ENCODE data around the gene ROPN1B. TPM values are rescaled to one million over a fixed set of nuclear protein-coding genes. Genes with fewer than 3 reads are reported as not detected.

ROPN1B gene
- polyA plus RNA-seq, 3 donors = not detected

DNA sequence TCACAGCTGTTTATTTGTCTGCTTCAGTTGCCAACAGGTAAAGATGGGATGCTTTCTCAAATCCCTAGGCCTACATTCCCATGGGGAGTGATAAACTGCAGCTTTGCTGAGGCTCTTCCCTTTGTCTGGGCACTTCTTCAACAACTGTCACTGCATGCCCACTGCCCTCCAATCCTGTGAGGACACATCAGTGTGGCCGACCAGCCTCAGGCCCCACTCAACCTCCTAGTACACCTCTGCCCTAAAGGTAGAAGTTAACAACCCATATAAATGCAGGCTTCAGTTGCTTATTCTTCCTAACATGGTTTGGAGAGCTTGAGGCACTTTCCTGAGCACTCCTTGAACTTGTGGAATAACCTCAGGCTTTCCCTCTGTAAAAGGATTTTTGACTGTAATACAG is 49.6 kb downstream of the ROPN1B start:
- Histone ChIP-seq H3K4me2 (replicated peaks; ENCODE audit: extremely low read depth, low read length, poor library complexity, severe bottlenecking) (no peak overlapping the region), H3K27ac (ENCODE audit: low read depth in 1 of 2, low read length in 2 of 2) (no peak overlapping the region), H3K36me3 (replicated peaks in 1 of 2; ENCODE audit: control insufficient read depth in 1 of 2, insufficient read depth in 2 of 2, low read length in 2 of 2) (no peaks in the 10 kb centered on the region), H3K9me3 (replicated peaks in 1 of 2; ENCODE audit: control insufficient read depth in 1 of 2, insufficient read depth in 1 of 2, low read length in 2 of 2) (no peaks in the 10 kb centered on the region), H2AFZ (ENCODE audit: insufficient read depth, low read depth, low read length, poor library complexity, severe bottlenecking) (no peak overlapping the region), H3K9ac (ENCODE audit: insufficient read depth, low read length, poor library complexity, severe bottlenecking) (no peak overlapping the region), H4K20me1 (ENCODE audit: insufficient read depth, low read length) (no peaks in the 10 kb centered on the region), H3K4me1 (ENCODE audit: control insufficient read depth in 1 of 2, insufficient read depth in 2 of 2, low read length in 2 of 2) (no peaks in the 10 kb centered on the region), H3K4me3 (replicated peaks in 1 of 3; ENCODE audit: low read depth in 2 of 3, low read length in 3 of 3) (no peak overlapping the region), H3K79me2 (ENCODE audit: insufficient read depth, low read length) (no peaks in the 10 kb centered on the region), H3K27me3 (ENCODE audit: control insufficient read depth in 2 of 2, insufficient read depth in 2 of 2, low read length in 2 of 2) (no peaks in the 10 kb centered on the region)
- Mint-ChIP-seq H3K9me3 (peaks cover 0 to 5% (median 0%) of the 10 kb centered on the region in 7 donors), H3K4me1 (no peaks in the 10 kb centered on the region), H3K27me3 (ENCODE audit: low read depth in 3 of 3) (peaks cover 0 to 1% (median 0%) of the 10 kb centered on the region in 3 donors), H3K4me3 (no peak overlapping the region), H3K27ac (no peak overlapping the region), H3K36me3 (peaks cover 27 to 54% of the 10 kb centered on the region in 2 donors)
- intact Hi-C loops (cut with micrococcal nuclease) = no loop called here
- TF ChIP-seq CTCF (IDR thresholded peaks at IDR 0.05) = no peak
- WGBS (ENCODE audit: insufficient coverage) = no CpG with 5 or more reads among the region's 1 CpG
- DNase-seq = no peak

- no peak overlapping the region for H3K27ac Mint-ChIP-seq
- Histone ChIP-seq H3K79me2 (ENCODE audit: insufficient read depth, low read length) (no peaks in the 10 kb centered on the region), H3K4me3 (replicated peaks in 1 of 3; ENCODE audit: low read depth in 2 of 3, low read length in 3 of 3) (no peak overlapping the region), H3K9ac (ENCODE audit: insufficient read depth, low read length, poor library complexity, severe bottlenecking) (no peak overlapping the region), H2AFZ (ENCODE audit: insufficient read depth, low read depth, low read length, poor library complexity, severe bottlenecking) (no peak overlapping the region), H3K27ac (ENCODE audit: low read depth in 1 of 2, low read length in 2 of 2) (no peak overlapping the region), H3K9me3 (replicated peaks in 1 of 2; ENCODE audit: control insufficient read depth in 1 of 2, insufficient read depth in 1 of 2, low read length in 2 of 2) (no peaks in the 10 kb centered on the region), H4K20me1 (ENCODE audit: insufficient read depth, low read length) (no peaks in the 10 kb centered on the region), H3K27me3 (ENCODE audit: control insufficient read depth in 2 of 2, insufficient read depth in 2 of 2, low read length in 2 of 2) (no peaks in the 10 kb centered on the region), H3K4me1 (ENCODE audit: control insufficient read depth in 1 of 2, insufficient read depth in 2 of 2, low read length in 2 of 2) (no peaks in the 10 kb centered on the region), H3K4me2 (replicated peaks; ENCODE audit: extremely low read depth, low read length, poor library complexity, severe bottlenecking) (no peak overlapping the region), H3K36me3 (replicated peaks in 1 of 2; ENCODE audit: control insufficient read depth in 1 of 2, insufficient read depth in 2 of 2, low read length in 2 of 2) (no peaks in the 10 kb centered on the region)
- no peak for DNase-seq
- H3K9me3 Mint-ChIP-seq = peaks cover 0 to 5% (median 0%) of the 10 kb centered on the region in 7 donors
- no peak overlapping the region for H3K4me3 Mint-ChIP-seq
- H3K4me1 Mint-ChIP-seq = no peaks in the 10 kb centered on the region
- 100% methylated on average over 3 of the region's 7 CpGs for WGBS (ENCODE audit: insufficient coverage)
- intact Hi-C loops (cut with micrococcal nuclease) = no loop called here
- H3K36me3 Mint-ChIP-seq = peaks cover 23 to 50% of the 10 kb centered on the region in 2 donors
- peaks cover 0 to 1% (median 0%) of the 10 kb centered on the region in 3 donors for H3K27me3 Mint-ChIP-seq (ENCODE audit: low read depth in 3 of 3)
- no peak for TF ChIP-seq CTCF (IDR thresholded peaks at IDR 0.05)
Observed at GRCh38 chr3:126018995-126019394, 50.0 kb downstream of the ROPN1B start.
